HG03469 (cell line): Measurements from ENCODE around the gene FAM120C.

Experiments used
- ATAC-seq: cut with Tn5 transposase; IDR thresholded peaks from one replicate; pipeline ENCODE4 v1.9.1; 2021; ENCODE audit warnings: mild to moderate bottlenecking, moderate library complexity, moderate number of reproducible peaks; ENCODE audit not compliant: unreplicated experiment

FAM120C gene

GRCh38 chrX:54044126-54044876 is 138.8 kb downstream of the FAM120C start, which contains the start of gene PHF8:
Gene PHF8 (minus strand): TSS chrX:54044473. CDS start chrX:54042728, 1,745 bp downstream.
- ATAC-seq: peak; percentile 76

DNA sequence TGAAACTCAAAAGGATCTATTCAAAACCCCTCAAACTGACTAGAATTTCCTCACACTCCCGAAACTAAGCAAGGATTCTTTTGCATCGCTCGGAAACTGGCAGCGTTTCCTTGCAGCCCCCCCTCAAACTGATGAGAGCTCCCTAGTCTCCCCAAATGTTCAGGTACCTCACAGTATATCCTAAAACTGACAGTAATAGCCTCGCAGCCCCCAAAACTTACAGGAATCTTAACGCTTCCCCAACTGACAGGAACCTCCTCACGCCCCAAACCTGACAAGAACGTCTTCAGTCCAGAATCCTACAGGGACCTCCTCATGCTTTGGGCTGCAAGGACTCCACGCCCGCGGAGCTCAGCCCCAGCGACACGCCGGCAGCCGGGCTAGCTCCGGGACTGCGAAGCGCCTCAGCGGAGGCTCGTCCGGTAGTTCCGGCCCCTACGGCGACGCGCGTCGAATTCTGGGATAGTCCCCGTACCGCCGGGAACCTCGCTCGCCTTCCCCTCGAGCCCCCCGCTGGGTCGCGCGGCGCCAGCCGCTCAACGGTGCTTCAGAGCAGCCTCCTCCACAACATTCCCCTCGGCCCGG is 139.4 kb downstream of the FAM120C start:
- ATAC-seq: peak; percentile 1

GRCh38 chrX:54043056-54043455 is 140.0 kb downstream of the FAM120C start:
- ATAC-seq: no peak

DNA sequence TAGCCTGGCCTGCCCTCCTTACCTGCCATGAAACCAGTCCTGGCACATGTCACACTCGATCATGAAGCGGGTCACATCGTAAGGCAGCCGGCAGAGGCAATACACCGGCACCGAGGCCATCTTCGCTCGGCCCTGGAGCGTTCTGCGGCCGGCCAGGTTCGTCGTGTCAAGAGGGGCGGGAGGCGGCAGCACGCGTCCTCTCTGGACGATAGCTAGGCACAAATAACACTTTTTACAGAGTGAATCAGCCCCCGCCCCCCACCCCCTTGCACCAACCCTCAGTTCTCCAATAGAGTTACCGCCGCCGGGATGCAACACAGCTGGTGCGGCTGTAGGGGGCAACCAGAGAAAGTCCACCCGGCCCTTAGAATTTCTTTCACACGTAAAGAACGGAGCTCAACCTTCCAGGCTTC is 140.4 kb downstream of the FAM120C start:
- no peak for ATAC-seq

GRCh38 chrX:54030329-54030728 is 152.7 kb downstream of the FAM120C start:
- ATAC-seq: no peak

DNA sequence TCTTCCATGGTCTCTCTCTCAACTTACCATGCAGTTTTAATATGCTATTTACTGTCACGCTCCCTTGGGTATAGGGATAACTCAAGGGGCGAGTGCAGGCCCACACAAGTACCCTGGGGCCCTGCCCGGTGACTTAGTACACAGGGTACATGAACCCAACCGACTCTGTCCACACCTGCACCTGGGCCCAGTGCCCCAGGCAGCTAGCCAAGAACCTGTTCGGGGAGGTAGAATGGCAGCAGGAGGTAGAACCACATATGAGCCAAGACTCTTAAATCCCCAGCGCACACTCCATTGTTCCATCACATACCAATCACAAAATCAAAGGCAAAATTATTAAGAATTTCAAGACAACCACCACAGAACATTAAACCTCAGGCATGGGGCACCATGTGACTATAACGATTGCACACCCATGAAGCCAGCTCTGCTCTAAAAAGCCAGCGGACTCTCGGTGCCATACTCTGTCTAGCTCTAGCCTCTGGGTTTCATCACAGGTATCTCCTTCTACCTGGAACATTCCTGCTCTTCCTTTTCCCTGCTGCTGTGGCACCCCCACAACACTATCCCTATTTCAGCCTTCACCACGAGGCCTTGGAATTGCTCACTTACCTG is 153.4 kb downstream of the FAM120C start:
- no peak for ATAC-seq

GRCh38 chrX:54024350-54024749 is 158.7 kb downstream of the FAM120C start:
- ATAC-seq: no peak
